ENCODE results near the gene TIMP3. TPM values are rescaled to one million over a fixed set of nuclear protein-coding genes. Genes with fewer than 3 reads are reported as not detected.

Gene TIMP3
- polyA plus RNA-seq, 1 of the 3 experiments (the other 2 are of a cell fraction): 26.1 TPM

DNA sequence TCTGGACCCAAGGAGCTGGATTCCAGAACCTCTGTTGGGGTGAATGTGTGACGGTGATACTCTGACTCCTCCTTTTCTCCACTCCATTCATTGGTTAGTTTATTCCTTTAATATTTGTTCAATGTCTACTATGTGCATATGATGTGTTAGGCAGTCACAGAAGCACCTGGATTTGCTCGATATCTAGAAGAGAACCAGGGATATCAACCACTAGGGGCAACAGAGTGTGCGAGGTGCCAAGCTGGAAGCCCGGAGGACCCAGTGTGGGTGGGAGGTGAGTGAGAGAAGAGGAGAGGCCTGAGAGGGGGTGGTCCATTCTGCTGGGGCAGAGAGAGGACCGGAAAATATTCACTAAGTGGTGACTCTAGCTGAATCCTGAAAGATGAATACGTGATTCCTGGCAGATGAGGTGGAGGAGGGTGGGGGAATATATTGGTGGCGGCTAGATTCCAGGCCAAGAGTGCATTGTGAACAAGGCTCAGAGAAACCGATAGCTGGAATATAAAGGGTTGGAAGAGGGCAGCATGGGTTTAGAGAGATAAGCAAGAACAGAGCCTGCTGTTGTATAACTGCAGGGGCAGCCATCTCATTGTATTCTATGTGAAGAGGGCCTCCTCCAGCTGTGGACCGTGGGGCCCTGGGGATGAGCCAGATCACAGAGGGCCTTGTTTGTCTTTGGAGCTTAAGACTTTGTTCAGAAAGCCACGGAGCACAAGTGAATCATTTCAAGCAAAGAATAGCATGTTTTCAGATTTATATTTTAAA, 6.9 kb upstream of the TIMP3 start:
- Histone ChIP-seq H4K20me1 (ENCODE audit: insufficient read depth) (no peaks in the 10 kb centered on the region), H3K27ac (ENCODE audit: low read depth in 2 of 2, low read length in 1 of 2) (no peak overlapping the region), H3K9me2 (no peaks in the 10 kb centered on the region), H3K36me3 (replicated peaks in 1 of 2; ENCODE audit: control insufficient read depth in 1 of 2, insufficient read depth in 2 of 2, low read length in 1 of 2) (no peaks in the 10 kb centered on the region), H2AFZ (ENCODE audit: low read depth) (no peak overlapping the region), H3K27me3 (ENCODE audit: insufficient read depth) (no peaks in the 10 kb centered on the region), H3K4me2 (no peak overlapping the region), H3F3A (replicated peaks; ENCODE audit: insufficient read depth) (no peaks in the 10 kb centered on the region), H3K4me1 (ENCODE audit: control insufficient read depth in 1 of 2, insufficient read depth in 2 of 2, low read depth in 1 of 2, low read length in 1 of 2) (peaks cover 0 to 6% of the 10 kb centered on the region in 2 experiments; a peak in 1 of 4 replicates), H3K79me2 (ENCODE audit: insufficient read depth) (no peaks in the 10 kb centered on the region), H3K4me3 (ENCODE audit: low read depth in 2 of 2, low read length in 1 of 2) (no peak overlapping the region), H3K9ac (no peak overlapping the region), H3K9me3 (no peaks in the 10 kb centered on the region)
- POLR2A ChIA-PET: no interaction called here
- CTCF ChIA-PET: interaction anchor here (0.6 to 12.7 kb wide), 8 partner anchors 11 to 264 kb away, joined by 3 to 93 read pairs (median 5); no protein-coding TSS in a partner anchor
- DNase-seq: no peak
- no peak for TF ChIP-seq RFX5 (IDR thresholded peaks at IDR 0.05; ENCODE audit: low read length)
- TF ChIP-seq, protein P1, sequence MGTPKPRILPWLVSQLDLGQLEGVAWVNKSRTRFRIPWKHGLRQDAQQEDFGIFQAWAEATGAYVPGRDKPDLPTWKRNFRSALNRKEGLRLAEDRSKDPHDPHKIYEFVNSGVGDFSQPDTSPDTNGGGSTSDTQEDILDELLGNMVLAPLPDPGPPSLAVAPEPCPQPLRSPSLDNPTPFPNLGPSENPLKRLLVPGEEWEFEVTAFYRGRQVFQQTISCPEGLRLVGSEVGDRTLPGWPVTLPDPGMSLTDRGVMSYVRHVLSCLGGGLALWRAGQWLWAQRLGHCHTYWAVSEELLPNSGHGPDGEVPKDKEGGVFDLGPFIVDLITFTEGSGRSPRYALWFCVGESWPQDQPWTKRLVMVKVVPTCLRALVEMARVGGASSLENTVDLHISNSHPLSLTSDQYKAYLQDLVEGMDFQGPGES (IDR thresholded peaks at IDR 0.05; ENCODE audit: low read depth, low read length): no peak
- no peak for TF ChIP-seq RXRA (IDR thresholded peaks at IDR 0.05; ENCODE audit: borderline replicate concordance, low read depth)
- no peak for TF ChIP-seq SIN3A (IDR thresholded peaks at IDR 0.05; ENCODE audit: borderline replicate concordance, low read depth, low read length)
- TF ChIP-seq, protein P2, sequence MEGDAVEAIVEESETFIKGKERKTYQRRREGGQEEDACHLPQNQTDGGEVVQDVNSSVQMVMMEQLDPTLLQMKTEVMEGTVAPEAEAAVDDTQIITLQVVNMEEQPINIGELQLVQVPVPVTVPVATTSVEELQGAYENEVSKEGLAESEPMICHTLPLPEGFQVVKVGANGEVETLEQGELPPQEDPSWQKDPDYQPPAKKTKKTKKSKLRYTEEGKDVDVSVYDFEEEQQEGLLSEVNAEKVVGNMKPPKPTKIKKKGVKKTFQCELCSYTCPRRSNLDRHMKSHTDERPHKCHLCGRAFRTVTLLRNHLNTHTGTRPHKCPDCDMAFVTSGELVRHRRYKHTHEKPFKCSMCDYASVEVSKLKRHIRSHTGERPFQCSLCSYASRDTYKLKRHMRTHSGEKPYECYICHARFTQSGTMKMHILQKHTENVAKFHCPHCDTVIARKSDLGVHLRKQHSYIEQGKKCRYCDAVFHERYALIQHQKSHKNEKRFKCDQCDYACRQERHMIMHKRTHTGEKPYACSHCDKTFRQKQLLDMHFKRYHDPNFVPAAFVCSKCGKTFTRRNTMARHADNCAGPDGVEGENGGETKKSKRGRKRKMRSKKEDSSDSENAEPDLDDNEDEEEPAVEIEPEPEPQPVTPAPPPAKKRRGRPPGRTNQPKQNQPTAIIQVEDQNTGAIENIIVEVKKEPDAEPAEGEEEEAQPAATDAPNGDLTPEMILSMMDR (IDR thresholded peaks at IDR 0.05): peak; percentile 23
- TF ChIP-seq RAD21 (IDR thresholded peaks at IDR 0.05; ENCODE audit: low read length): no peak
- WGBS (ENCODE audit: low lambda C conversion rate): 57% methylated on average over 10 of the region's 10 CpGs

DNA sequence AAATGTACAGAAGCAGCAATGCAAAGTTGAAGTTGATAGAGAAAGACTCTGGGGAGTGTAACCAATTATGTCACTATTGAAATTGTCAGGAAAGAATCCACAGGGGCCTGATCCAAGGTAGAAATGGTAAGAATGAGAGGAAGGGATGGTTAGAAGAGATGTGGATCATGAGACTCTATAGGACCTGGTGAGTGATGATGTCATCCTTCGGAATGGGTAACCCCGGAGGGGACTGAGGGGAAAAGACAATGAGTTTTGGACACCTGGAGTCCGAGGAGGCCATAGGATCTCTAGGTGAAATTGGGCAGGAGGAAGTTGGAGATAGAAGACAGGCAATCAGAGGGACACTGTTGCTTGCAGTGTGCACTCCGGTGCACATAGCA, 6.3 kb upstream of the TIMP3 start:
- Histone ChIP-seq H4K20me1 (ENCODE audit: insufficient read depth) (no peaks in the 10 kb centered on the region), H3K27me3 (ENCODE audit: insufficient read depth) (no peaks in the 10 kb centered on the region), H3K4me2 (no peak overlapping the region), H3K9ac (no peak overlapping the region), H3K4me3 (ENCODE audit: low read depth in 2 of 2, low read length in 1 of 2) (no peak overlapping the region), H3K79me2 (ENCODE audit: insufficient read depth) (no peaks in the 10 kb centered on the region), H3K36me3 (replicated peaks in 1 of 2; ENCODE audit: control insufficient read depth in 1 of 2, insufficient read depth in 2 of 2, low read length in 1 of 2) (no peaks in the 10 kb centered on the region), H3K9me3 (no peaks in the 10 kb centered on the region), H3K27ac (ENCODE audit: low read depth in 2 of 2, low read length in 1 of 2) (no peak overlapping the region), H3K9me2 (no peaks in the 10 kb centered on the region), H3F3A (replicated peaks; ENCODE audit: insufficient read depth) (no peaks in the 10 kb centered on the region), H2AFZ (ENCODE audit: low read depth) (no peak overlapping the region), H3K4me1 (ENCODE audit: control insufficient read depth in 1 of 2, insufficient read depth in 2 of 2, low read depth in 1 of 2, low read length in 1 of 2) (peaks cover 0 to 6% of the 10 kb centered on the region in 2 experiments; a peak in 1 of 4 replicates)
- ChIA-PET CTCF (interaction anchor here (1.5 to 12.7 kb wide), 5 partner anchors 8 to 265 kb away, joined by 7 to 93 read pairs (median 36); no protein-coding TSS in a partner anchor), POLR2A (no interaction called here)
- TF ChIP-seq JUND (IDR thresholded peaks at IDR 0.05) (no peak), MEF2A (IDR thresholded peaks at IDR 0.05; ENCODE audit: borderline replicate concordance, low read depth) (no peak), TAF1 (IDR thresholded peaks at IDR 0.05; ENCODE audit: borderline replicate concordance, low read depth, low read length) (no peak), GATA2 (CRISPR knock-in tag; IDR thresholded peaks at IDR 0.05) (no peak), RXRA (IDR thresholded peaks at IDR 0.05; ENCODE audit: borderline replicate concordance, low read depth) (no peak), TCF12 (IDR thresholded peaks at IDR 0.05) (no peak), GABPA (IDR thresholded peaks at IDR 0.05; ENCODE audit: low read depth) (no peak), POLR2AphosphoS5 (IDR thresholded peaks at IDR 0.05; ENCODE audit: low read depth, low read length) (no peak)
- TF ChIP-seq, protein P3, sequence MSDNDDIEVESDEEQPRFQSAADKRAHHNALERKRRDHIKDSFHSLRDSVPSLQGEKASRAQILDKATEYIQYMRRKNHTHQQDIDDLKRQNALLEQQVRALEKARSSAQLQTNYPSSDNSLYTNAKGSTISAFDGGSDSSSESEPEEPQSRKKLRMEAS (IDR thresholded peaks at IDR 0.05; ENCODE audit: low read depth): no peak
- TF ChIP-seq, protein P4, sequence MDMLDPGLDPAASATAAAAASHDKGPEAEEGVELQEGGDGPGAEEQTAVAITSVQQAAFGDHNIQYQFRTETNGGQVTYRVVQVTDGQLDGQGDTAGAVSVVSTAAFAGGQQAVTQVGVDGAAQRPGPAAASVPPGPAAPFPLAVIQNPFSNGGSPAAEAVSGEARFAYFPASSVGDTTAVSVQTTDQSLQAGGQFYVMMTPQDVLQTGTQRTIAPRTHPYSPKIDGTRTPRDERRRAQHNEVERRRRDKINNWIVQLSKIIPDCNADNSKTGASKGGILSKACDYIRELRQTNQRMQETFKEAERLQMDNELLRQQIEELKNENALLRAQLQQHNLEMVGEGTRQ (IDR thresholded peaks at IDR 0.05; ENCODE audit: borderline replicate concordance, low read depth, low read length): no peak
- TF ChIP-seq, protein P1 (IDR thresholded peaks at IDR 0.05; ENCODE audit: low read depth, low read length): no peak
- DNase-seq: no peak
- 78% methylated on average over 4 of the region's 4 CpGs for WGBS (ENCODE audit: low lambda C conversion rate)

Data from SK-N-SH (cell line).